K562 (cell line): ENCODE measurements around the gene MAN1A1. TPM values are rescaled to one million over a fixed set of nuclear protein-coding genes. Genes with fewer than 3 reads are reported as not detected.

Source experiments
- ARID1B ChIP-seq: fragments of 450-650 bp; IDR thresholded peaks from 2 replicates; pipeline ENCODE4 v1.6.1; 2016; ENCODE audit warnings: antibody characterized with exemption, mild to moderate bottlenecking, inconsistent platforms
- BHLHE40 ChIP-seq: IDR thresholded peaks from 2 replicates; pipeline ENCODE4 v1.6.1; 2011; ENCODE audit warnings: low read length, improper control_type of control experiment
- BRCA1 ChIP-seq, 2 experiments: fragments of 450-650 bp in 1 of 2; sonication (generic) in 1 of 2; formaldehyde crosslinking in 1 of 2; IDR thresholded peaks; 2 replicates each; pipeline versions ENCODE4 v1.5.0 to v1.6.1; 2017 to 2020; ENCODE audit warnings: mild to moderate bottlenecking in 1 of 2, missing genetic modification reagents in 1 of 2
- BRD9 ChIP-seq: fragments of 450-650 bp; IDR thresholded peaks from 2 replicates; pipeline ENCODE4 v1.6.1; 2018; ENCODE audit warnings: low read depth; ENCODE audit not compliant: partially characterized antibody
- CHD4 ChIP-seq: fragments of 200-600 bp; sonication (generic); IDR thresholded peaks from 3 replicates; pipeline ENCODE4 v1.6.1; 2012; ENCODE audit warnings: low read depth, mild to moderate bottlenecking, mixed read lengths, low read length, inconsistent platforms; ENCODE audit not compliant: insufficient read depth, insufficient replicate concordance, poor library complexity, severe bottlenecking
- CREBBP ChIP-seq: IDR thresholded peaks from one replicate; pipeline ENCODE4 v1.6.1; 2012; ENCODE audit warnings: low read depth, mild to moderate bottlenecking, control low read depth, inconsistent platforms, low read length
- CREM ChIP-seq: IDR thresholded peaks from 2 replicates; pipeline ENCODE4 v1.6.1; 2014; ENCODE audit warnings: antibody characterized with exemption, low read depth
- ETV5 ChIP-seq: sonication (generic); formaldehyde crosslinking; IDR thresholded peaks from 2 replicates; pipeline ENCODE4 v1.4.0; 2020; ENCODE audit warnings: low read depth, mild to moderate bottlenecking, missing genetic modification reagents
- HDAC3 ChIP-seq: fragments of 450-650 bp; IDR thresholded peaks from 2 replicates; pipeline ENCODE4 v1.6.1; 2018; ENCODE audit warnings: borderline replicate concordance, mild to moderate bottlenecking, moderate library complexity; ENCODE audit not compliant: partially characterized antibody
- KDM1A ChIP-seq, 2 experiments: fragments of 450-650 bp; IDR thresholded peaks; 2 replicates each; pipeline ENCODE4 v1.6.1; 2016; ENCODE audit warnings: mild to moderate bottlenecking in 2 of 2
- NFIC ChIP-seq: fragments of 450-650 bp; IDR thresholded peaks from 2 replicates; pipeline ENCODE4 v1.6.1; 2017; ENCODE audit warnings: mild to moderate bottlenecking, inconsistent platforms
- PBX2 ChIP-seq, 2 experiments: IDR thresholded peaks in 1 of 2; conservative IDR thresholded peaks in 1 of 2; 2 replicates each; pipeline ENCODE4 v1.6.1; 2016; ENCODE audit warnings: low read depth in 2 of 2, mild to moderate bottlenecking in 1 of 2, missing compliant biosample characterization in 1 of 2, missing genetic modification characterization in 1 of 2, moderate library complexity in 1 of 2
- RNF2 ChIP-seq: sonication (generic); IDR thresholded peaks from 2 replicates; pipeline ENCODE4 v1.6.1; 2016
- SMAD4 ChIP-seq: fragments of 250-450 bp; sonication (Bioruptor Pico); conservative IDR thresholded peaks from 2 replicates; pipeline ENCODE4 v1.8.0; 2021; ENCODE audit warnings: inconsistent platforms, mild to moderate bottlenecking, moderate library complexity
- TRIM28 ChIP-seq: fragments of 450-650 bp; IDR thresholded peaks from 2 replicates; pipeline ENCODE4 v1.6.1; 2017
- USF2 ChIP-seq: sonication (generic); formaldehyde crosslinking; IDR thresholded peaks from 2 replicates; pipeline ENCODE4 v1.5.0; 2020; ENCODE audit warnings: missing genetic modification reagents
- ZBTB1 ChIP-seq: sonication (generic); formaldehyde crosslinking; IDR thresholded peaks from 2 replicates; pipeline ENCODE4 v1.8.1; 2023; ENCODE audit warnings: missing genetic modification reagents, low read depth, mild to moderate bottlenecking, borderline replicate concordance
- ZFP1 ChIP-seq: fragments of 450-650 bp; formaldehyde crosslinking; IDR thresholded peaks from 2 replicates; pipeline ENCODE4 v1.4.0; 2020; ENCODE audit warnings: mild to moderate bottlenecking, mixed read lengths
- ZNF134 ChIP-seq: fragments of 250-450 bp; sonication (Bioruptor Pico); conservative IDR thresholded peaks from 2 replicates; pipeline ENCODE4 v1.4.0; 2020
- ZSCAN32 ChIP-seq: fragments of 450-650 bp; formaldehyde crosslinking; IDR thresholded peaks from 2 replicates; pipeline ENCODE4 v1.4.0; 2020; ENCODE audit warnings: mild to moderate bottlenecking, moderate library complexity
- polyA plus RNA-seq, 8 experiments: library from polyadenylated mRNA; depleted of rRNA in 4 of 8; stranded (reverse) in 5 of 8; unstranded in 3 of 8; fragments of >200 nt; fragmentation: Nextera tagmentation in 2 of 8; fragmentation: Illumina TruSeq in 1 of 8; extraction: Ambion mirVana in 2 of 8; extraction: Trizol in 1 of 8; gene quantifications; 2 replicates each; pipeline versions ENCODE4 v1.2.1 to v1.2.3, GENCODE V29; 2011 to 2014; ENCODE audit warnings: inconsistent platforms in 1 of 8, missing spikeins in 1 of 8
- total RNA-seq, 7 experiments: library from RNA; depleted of rRNA in 6 of 7; stranded (reverse); fragments of >200 nt in 6 of 7; fragmentation: Illumina TruSeq in 2 of 7; extraction: Trizol in 2 of 7; gene quantifications; 2 replicates each; pipeline versions ENCODE4 v1.2.1 to v1.2.3, GENCODE V29; 2011 to 2021; ENCODE audit warnings: low replicate concordance in 1 of 7
- TF ChIP-seq, protein P1 (sequence below): sonication (generic); formaldehyde crosslinking; IDR thresholded peaks from 2 replicates; pipeline ENCODE4 v1.8.0; 2022; ENCODE audit warnings: missing genetic modification reagents, mild to moderate bottlenecking, borderline replicate concordance
- TF ChIP-seq, protein P2 (sequence below), 2 experiments: fragments of 450-650 bp; conservative IDR thresholded peaks; 2 replicates each; pipeline ENCODE4 v1.6.1; 2017; ENCODE audit warnings: mild to moderate bottlenecking in 2 of 2, moderate library complexity in 2 of 2

MAN1A1 gene
- total and polyA plus RNA-seq, 9 of the 15 experiments (the other 6 are each of a cell fraction or from before 2014, with no cell fraction given) = 24.5 to 78.4 (median 59.7) TPM

DNA sequence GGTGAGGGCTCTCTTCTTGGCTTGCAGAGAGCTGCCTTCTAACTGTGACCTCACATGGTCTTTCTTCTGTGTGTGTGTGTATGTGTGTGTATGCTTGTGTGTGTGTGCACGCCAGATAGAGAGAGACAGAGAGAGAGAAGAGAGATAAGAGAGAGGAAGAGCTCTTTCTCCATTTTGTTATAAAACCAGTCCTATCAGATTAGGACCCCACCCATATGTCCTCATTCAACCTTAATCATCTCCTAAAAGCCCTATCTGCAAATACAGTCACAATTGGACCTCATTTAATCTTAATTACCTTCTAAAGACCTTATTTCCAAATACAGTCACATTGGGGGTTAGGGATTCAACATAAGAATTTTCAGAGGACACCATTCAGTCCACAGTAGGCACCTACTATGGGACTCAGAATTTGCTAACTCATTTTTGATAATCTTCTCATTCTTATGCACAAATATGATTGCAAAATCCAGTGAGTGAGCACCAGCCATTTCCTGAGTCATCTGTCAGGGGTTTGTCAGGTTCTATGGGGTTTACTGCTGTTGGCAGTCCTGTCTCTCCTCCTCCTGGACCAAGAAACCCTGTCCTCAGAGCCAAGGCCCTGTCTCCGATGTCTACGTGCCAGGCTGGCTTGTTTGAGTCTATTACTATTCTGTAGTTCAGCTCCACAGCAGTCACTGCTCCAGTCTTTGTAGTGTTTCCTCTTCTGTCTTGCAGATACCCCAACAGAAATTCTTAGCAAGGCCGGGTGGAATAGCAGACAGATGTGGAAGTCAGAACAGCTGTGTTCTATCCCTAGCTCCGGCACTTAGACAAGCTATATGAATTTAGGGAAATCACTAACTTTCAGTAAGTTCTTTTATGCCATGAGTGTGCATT, 212.1 kb downstream of the MAN1A1 start (continued):
- TF ChIP-seq CREBBP (no peak), BRD9 (peak; percentile 92), BHLHE40 (peak; percentile 66; the same call in 1 of the 2 replicates), HDAC3 (peak; percentile 88), CREM (peak; percentile 77), ETV5 (CRISPR knock-in tag) (peak; percentile 2; the same call in 1 of the 2 replicates), TRIM28 (peak; percentile 55; the same call in 1 of the 2 replicates), ZFP1 (CRISPR knock-in tag) (no peak), BRCA1 (IDR thresholded peaks at IDR 0.05) (no peak), BRCA1 (CRISPR knock-in tag; IDR thresholded peaks at IDR 0.05) (no peak), SMAD4 (CRISPR knock-in tag) (peak; percentile 85), ZSCAN32 (CRISPR knock-in tag) (no peak), CHD4 (no peak), KDM1A (IDR thresholded peaks at IDR 0.05) (peak; percentile 93 to 94), RNF2 (peak; percentile 49; the same call in 1 of the 2 replicates), ZBTB1 (CRISPR knock-in tag) (no peak), USF2 (no peak), NFIC (peak; percentile 86), ARID1B (peak; percentile 98), PBX2 (CRISPR knock-in tag; IDR thresholded peaks at IDR 0.05; ENCODE audit: low read depth) (no peak), PBX2 (tag; conservative IDR thresholded peaks at IDR 0.05; ENCODE audit: low read depth) (peak; percentile 76), ZNF134 (CRISPR knock-in tag) (no peak)
- TF ChIP-seq, protein P1, sequence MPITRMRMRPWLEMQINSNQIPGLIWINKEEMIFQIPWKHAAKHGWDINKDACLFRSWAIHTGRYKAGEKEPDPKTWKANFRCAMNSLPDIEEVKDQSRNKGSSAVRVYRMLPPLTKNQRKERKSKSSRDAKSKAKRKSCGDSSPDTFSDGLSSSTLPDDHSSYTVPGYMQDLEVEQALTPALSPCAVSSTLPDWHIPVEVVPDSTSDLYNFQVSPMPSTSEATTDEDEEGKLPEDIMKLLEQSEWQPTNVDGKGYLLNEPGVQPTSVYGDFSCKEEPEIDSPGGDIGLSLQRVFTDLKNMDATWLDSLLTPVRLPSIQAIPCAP (CRISPR knock-in tag) = no peak
- TF ChIP-seq, protein P2, sequence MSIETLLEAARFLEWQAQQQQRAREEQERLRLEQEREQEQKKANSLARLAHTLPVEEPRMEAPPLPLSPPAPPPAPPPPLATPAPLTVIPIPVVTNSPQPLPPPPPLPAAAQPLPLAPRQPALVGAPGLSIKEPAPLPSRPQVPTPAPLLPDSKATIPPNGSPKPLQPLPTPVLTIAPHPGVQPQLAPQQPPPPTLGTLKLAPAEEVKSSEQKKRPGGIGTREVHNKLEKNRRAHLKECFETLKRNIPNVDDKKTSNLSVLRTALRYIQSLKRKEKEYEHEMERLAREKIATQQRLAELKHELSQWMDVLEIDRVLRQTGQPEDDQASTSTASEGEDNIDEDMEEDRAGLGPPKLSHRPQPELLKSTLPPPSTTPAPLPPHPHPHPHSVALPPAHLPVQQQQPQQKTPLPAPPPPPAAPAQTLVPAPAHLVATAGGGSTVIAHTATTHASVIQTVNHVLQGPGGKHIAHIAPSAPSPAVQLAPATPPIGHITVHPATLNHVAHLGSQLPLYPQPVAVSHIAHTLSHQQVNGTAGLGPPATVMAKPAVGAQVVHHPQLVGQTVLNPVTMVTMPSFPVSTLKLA (conservative IDR thresholded peaks at IDR 0.05) = peak; percentile 57 to 74
